GM19035 (cell line): ENCODE data around the gene SAMD9L.

Experiments used
- ATAC-seq: cut with Tn5 transposase; IDR thresholded peaks from one replicate; pipeline ENCODE4 v1.9.1; 2021; ENCODE audit not compliant: unreplicated experiment

SAMD9L gene

GRCh38 chr7:93148144-93148543 lies at the start of gene SAMD9L:
TSS of gene SAMD9L (minus strand) at chr7:93148385. CDS start at chr7:93135971, 12,414 bp downstream.
- peak; percentile 56 for ATAC-seq

- ATAC-seq, result no peak
Observed at GRCh38 chr7:93196336-93196735, 48.2 kb upstream of the SAMD9L start.

GRCh38 chr7:93194386-93194785 lies 46.2 kb upstream of the SAMD9L start:
- no peak for ATAC-seq

GRCh38 chr7:93188870-93189634 lies 40.9 kb upstream of the SAMD9L start:
- no peak for ATAC-seq

- ATAC-seq, result no peak
Observed at GRCh38 chr7:93185303-93186027, 37.3 kb upstream of the SAMD9L start.

- no peak for ATAC-seq
Observed at GRCh38 chr7:93179173-93179572, 31.0 kb upstream of the SAMD9L start.

- ATAC-seq, result no peak
Observed at GRCh38 chr7:93178213-93178612, 30.0 kb upstream of the SAMD9L start.

GRCh38 chr7:93176992-93177580 lies 28.9 kb upstream of the SAMD9L start:
- ATAC-seq, result no peak

GRCh38 chr7:93175219-93175618 lies 27.0 kb upstream of the SAMD9L start:
- no peak for ATAC-seq

- no peak for ATAC-seq
Observed at GRCh38 chr7:93172683-93173082, 24.5 kb upstream of the SAMD9L start.

GRCh38 chr7:93171606-93172226 lies 23.5 kb upstream of the SAMD9L start:
- ATAC-seq, result no peak

- peak; percentile 97 for ATAC-seq
Observed at GRCh38 chr7:93165447-93165846, 17.3 kb upstream of the SAMD9L start.

GRCh38 chr7:93164766-93165165 lies 16.6 kb upstream of the SAMD9L start:
- ATAC-seq, result no peak

GRCh38 chr7:93161181-93161762 lies 13.1 kb upstream of the SAMD9L start:
- ATAC-seq, result no peak

- no peak for ATAC-seq
Observed at GRCh38 chr7:93160410-93160809, 12.2 kb upstream of the SAMD9L start.

GRCh38 chr7:93159490-93159889 lies 11.3 kb upstream of the SAMD9L start:
- no peak for ATAC-seq

- ATAC-seq, result no peak
Observed at GRCh38 chr7:93156884-93157283, 8.7 kb upstream of the SAMD9L start.

- no peak for ATAC-seq
Observed at GRCh38 chr7:93150200-93150835, 2.1 kb upstream of the SAMD9L start.

- no peak for ATAC-seq
Observed at GRCh38 chr7:93148727-93149126, 542 bp upstream of the SAMD9L start.

GRCh38 chr7:93147363-93147762 lies 822 bp downstream of the SAMD9L start:
- peak; percentile 71 for ATAC-seq
